T-helper 2 cell (primary cell): ENCODE results near the gene SLC38A5.
A peak's percentile ranks its signal among the peaks of the same experiment; 100 is the strongest.
"Not testable (repeated sequence)": the region's sequence is repeated elsewhere in the genome, so short reads cannot be mapped to it uniquely, and the experiment has no call there.

Experiments
- DNase-seq, 5 experiments: peaks; one replicate each; pipeline versions ENCODE4 v3.0.0 to v3.0.0-alpha.2; 2012 to 2022
- total RNA-seq, 2 donors: gene quantifications; one replicate each; lab custom pipeline; 2026; lab: John Stamatoyannopoulos, UW

Gene SLC38A5
- total RNA-seq = 14.0 to 14.9 reads per million in 2 donors

DNA sequence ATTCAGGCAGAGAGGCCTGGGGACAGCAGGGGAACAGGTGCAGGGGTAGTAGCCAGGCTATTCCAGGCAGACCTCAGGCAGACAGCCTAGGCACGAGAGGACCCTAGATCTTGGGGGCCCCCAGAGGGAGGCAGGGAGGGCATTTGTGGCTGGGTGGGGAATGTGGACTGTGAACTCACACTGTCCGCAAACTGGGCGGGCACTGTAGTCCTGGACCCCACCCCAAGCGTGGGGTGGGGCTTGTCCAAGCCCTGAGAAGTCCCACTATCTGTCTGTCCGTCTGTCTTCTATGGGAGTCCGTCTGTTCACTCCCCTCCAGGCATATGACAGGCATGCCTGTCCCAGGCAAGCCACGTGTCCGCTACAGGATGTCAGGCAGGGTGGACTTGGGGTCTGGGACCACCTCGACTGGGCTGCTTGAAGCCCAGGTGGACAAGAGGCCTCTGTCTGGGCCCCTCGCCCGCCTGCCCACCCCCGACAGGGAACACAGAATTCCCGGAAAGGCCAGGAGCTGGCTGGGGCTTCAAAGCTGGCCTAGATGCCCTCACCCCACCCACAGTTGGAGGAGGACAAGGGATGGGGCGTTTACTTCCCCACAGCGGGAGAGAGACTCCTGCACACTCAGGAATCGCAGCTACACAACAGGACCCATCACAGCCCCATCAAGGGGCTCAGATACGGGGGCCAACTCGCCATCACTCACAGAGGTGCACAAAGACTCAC lies at the start of gene SLC38A5:
TSS of gene SLC38A5 (minus strand) at position 151 of the 723 bp plus-strand sequence. CDS start 2,336 bp downstream, outside the sequence.
- DNase-seq = no peak

DNA sequence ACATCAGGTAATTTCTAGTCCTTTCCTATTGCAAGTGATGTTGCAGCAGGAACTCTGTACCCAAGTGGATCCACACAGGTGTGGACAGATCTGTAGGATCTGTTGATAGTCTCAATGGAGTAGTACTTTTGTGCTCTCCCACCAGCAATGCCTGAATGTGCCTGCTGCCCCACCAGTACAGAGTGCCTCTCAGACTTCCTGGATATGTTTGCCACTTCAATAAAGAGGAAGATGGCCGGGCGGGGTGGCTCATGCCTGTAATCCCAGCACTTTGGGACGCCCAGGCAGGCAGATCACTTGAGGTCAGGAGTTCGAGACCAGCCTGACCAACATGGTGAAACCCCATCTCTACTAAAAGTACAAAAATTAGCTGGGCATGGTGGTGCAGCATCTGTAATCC lies 49.4 kb upstream of the SLC38A5 start:
- not testable (repeated sequence) for DNase-seq

DNA sequence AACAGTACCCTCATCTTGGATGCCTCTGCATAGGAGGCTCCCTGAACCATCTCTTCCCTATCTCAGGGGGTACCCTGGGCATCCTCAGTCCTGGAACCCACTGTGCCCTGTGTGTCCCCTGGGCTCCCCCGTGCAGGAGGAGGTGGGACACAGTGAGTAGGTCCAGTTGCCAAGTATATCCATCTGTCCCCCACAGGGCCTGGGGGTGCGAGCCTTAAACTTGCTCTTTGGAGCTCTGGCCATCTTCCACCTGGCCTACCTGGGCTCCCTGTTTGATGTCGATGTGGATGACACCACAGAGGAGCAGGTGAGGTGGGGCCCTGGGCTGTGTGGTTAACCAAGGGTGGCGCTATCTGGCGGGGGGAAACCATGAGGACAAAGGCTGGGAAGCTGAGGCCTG lies 46.9 kb upstream of the SLC38A5 start:
- DNase-seq = no peak

DNA sequence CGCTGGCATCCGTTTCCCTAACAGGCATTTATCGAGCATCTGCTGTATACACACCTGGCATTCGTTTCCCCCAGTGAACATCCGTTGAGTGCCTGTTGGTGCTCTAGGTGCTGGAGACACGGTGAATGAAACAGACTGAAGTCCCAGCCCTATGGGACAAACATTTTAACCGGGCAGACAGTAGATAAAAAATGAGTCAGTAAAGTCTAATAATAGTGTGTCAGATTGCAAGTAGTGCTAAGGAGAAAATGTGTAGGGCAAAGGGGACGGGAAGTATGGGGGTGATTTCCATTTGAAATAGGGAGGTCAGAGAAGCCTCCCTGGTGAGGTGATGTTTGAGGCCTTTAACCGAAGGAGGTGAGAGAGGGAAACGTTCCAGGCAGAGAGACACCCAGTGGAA lies 46.2 kb upstream of the SLC38A5 start:
- DNase-seq = no peak

DNA sequence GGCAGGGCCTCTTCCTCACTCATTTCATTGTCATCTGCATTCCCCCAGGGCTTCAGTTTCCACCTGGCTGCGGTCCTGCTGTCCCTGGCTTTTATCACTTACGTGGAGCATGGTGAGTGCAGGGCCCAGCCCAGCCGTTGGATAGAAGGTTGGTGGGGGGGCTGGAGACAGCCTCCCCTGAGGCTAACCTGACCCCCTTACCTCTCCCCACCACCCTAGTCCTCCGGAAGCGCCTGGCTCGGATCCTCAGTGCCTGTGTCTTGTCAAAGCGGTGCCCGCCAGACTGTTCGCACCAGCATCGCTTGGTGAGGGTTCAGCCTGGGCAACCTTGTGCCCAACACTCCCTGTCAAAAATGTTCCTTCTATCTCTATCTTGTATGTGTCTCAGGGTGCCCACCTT lies 45.8 kb upstream of the SLC38A5 start:
- DNase-seq = no peak

DNA sequence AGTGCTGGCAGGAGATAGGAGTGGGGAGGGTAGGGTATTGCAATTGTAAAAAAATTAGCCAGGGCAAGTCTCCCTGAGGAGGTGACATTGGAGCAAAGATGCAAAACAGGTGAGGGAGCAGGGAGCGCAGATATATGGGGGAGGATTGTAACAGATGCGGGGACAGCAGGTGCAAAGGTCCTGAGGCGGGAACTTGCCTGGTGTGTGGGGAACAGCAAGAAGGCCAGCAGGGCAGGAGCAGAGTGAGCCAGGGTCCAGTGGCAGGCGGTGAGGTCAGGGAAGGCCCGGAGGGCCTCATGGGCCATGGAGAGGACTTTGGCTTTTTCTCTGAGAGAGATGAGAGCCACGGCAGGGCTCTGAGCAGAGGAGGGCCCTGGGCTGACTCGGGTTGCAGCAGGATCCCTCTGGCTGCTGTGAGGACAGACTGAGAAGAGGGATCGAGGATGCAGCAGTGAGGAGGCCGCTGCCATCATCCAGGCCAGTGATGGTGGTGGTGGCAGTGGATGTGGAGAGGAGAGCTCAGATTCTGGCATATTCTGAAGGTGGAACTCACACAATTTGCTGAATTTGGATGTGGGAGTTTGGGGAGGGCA lies 44.9 kb upstream of the SLC38A5 start:
- no peak for DNase-seq

DNA sequence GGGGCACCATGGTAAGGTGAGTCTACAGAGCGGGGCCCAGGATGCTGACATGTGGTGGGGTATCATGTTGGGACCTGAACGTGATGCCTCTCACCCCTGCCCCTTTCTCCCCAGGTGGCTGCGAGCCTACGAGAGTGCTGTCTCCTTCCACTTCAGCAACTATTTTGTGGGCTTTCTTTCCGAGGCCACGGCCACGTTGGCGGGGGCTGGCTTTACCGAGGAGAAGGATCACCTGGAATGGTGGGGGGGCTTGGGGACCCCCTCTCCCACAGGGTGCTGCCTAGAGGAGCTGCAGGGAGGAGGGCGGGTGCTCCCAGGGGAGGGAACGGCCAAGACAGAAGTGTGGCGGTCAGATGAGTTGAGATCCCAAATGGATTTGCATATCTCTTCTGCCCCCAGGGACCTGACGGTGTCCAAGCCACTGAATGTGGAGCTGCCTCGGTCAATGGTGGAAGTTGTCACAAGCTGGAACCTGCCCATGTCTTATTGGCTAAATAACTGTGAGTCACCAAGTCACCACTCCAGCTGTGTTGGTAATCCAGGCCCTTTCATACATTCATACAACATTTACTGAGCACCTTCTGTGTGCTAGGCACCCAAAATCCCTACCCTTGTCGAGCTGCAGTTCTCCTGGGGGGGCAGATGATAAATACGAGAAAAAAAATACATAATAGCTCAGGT lies 44.2 kb upstream of the SLC38A5 start:
- DNase-seq = no peak

DNA sequence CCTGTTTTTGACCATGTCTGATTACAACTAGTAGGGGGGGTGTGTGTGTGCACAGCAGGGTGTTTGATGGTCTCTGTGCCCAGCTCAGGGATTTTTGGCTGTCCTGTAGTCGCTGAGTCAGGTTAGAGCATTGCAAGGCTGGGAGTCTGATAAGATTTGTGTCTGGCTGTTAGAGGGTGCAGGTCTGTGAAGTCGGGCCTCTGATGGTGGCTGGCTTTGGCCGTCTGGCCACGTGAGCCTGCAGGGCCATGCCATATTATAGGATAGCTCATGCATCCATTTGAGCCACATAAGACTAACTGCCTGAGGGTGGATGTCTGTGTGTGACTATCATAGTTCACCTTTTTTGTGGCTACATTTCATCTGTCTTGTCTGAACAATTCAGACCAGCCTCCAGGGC lies 43.6 kb upstream of the SLC38A5 start:
- DNase-seq = no peak

DNA sequence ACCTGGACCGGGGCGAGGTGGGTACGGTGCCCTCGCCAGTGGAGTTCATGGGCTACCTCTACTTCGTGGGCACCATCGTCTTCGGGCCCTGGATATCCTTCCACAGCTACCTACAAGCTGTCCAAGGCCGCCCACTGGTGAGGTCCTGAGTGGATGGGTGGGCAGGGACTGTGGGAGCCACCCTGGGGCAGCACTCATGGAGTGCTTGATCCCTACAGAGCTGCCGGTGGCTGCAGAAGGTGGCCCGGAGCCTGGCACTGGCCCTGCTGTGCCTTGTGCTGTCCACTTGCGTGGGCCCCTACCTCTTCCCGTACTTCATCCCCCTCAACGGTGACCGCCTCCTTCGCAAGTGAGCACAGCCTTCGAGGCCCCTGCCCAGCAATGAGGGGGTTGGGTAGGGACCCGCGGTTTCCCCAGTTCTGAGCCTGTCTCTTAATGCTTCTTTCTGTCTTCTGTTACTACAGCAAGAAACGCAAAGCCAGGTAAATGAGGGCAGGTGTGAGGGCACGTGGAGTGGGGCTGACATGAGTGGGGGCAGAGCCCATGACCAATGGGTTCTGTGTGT lies 42.4 kb upstream of the SLC38A5 start:
- DNase-seq = no peak

DNA sequence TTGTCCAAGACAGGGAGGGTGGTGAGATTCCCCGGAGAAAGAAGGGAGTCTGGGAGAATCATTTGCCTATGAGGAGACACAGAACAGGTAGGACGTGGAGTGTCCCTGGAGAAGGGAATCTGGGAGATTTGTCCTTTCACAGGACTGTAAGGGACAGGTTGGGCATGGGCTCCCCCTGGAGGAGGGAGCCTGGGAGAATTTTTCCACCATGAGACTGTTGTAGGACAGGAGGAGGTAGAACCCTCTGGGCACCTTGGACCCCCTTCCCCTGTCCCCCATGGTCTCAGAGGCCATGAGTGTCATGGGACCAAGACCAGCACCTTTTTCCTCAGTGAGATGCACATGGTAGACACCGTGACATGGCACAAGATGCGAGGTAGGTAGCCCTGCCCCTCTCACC lies 41.5 kb upstream of the SLC38A5 start:
- DNase-seq = no peak

DNA sequence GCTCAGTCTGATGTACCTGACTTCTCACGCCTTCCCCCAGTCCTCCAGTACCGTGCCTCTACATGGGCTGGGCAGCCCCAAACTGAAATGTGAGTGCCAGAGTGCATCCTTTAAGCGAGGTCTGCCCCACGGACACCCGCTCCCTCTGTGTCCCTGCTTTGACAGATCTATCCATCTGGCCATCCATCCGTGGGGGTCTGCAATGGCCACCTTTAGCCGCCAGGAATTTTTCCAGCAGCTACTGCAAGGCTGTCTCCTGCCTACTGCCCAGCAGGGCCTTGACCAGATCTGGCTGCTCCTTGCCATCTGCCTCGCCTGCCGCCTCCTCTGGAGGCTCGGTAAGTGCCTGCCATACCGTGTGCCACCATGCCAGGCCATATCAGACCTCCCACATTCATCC lies 39.6 kb upstream of the SLC38A5 start:
- DNase-seq = peak in 1 of 5 experiments; percentile 7

DNA sequence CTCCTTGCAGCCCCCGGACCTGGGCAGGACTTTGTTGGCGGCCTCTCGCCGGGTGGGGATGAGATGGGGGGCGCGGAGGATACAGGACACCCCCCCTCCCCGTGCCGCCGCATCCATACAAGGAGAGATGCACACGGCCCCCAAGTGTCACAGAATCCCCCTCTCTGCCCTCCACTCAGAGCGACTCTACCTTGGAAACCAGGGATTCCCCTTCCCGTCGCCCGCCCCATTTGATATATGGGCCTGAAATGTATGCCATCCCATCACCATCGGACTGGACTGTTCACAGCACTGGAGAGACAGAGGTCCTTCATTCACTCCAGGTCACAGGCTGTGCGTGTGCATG lies 39.2 kb upstream of the SLC38A5 start:
- peak in 1 of 5 experiments; percentile 7 for DNase-seq

DNA sequence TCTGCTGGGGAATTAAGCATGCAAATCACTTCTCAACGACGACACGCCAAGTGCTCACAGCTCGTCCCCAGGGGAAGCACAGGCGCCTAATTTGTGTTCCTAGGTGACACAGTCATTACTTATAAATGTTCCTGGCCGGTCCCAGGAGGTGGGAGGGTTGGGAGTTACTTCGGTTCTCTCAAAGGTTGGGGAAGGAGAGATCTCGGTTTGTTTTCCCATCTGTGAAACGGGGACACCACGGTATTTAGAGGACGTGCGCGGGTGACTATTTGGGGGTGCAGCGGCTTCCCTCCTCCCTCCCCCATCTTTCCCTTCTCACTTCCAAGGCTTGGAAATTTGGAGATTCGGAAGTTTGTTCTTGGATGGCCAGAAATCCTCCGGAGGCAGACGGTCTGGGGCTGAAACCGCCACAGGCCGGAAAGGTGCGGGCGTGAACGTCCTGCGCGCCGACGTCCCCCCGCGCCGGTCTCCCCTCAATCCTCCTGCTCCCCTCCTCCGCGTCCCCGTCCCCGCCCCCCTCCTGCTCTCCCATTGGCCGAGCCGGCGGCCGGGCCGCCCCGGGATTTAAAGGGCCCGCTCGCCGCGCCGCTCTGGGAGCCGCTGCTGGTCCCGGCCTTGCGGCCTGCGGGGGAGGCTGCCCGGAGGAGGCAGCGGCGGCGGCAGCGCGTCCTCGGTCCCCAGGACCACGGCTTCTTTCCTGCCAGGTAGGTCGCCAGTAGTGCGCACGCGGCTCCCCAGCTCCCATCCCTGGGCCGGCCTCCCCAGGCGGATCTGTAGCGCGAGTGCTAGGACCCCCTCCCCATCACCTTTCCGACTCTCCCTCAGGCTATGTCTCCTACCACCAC lies 38.6 kb upstream of the SLC38A5 start, which contains the start of gene PORCN:
TSS of gene PORCN (plus strand) at position 593 of the 845 bp plus-strand sequence. CDS start 829 bp downstream, outside the sequence.
- peak; percentile 58 to 82 (median 65) for DNase-seq

DNA sequence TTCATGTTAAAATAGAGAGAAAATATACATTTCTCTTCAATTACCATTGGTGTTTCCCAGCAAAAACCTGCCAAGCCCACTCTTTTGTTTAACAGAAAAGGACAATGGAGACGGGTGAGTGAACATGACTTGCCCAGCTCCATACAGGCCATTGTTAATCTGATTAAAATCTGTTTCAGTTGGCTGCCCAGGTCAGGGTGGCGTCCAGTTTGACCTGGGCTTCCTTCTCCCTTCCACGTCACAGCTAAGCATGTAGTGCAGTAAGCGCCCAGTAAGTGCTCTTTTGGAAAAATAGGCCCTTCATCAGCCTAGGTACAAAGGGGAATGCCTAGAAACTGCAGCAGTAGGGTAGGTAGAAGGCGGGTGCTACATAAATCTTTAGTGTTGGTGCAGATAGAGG lies 37.2 kb upstream of the SLC38A5 start:
- DNase-seq = no peak

DNA sequence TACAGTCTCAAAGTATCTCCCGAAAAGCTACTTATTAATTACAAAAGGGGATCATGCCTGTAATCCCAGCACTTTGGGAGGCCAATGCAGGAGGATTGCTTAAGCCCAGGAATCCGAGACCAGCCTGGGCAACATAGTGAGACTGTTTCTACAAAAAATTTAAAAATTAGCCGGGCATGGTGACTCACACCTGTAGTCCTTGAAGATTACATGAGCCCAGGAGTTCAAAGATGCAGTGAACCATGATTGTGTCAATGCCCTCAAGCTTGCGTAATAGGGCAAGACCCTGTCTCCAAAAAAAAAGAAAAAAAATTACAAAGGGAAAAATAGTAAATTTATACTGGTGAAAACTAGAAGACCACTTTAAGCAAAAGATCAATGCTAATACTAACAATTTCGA lies 35.4 kb upstream of the SLC38A5 start:
- DNase-seq = no peak

DNA sequence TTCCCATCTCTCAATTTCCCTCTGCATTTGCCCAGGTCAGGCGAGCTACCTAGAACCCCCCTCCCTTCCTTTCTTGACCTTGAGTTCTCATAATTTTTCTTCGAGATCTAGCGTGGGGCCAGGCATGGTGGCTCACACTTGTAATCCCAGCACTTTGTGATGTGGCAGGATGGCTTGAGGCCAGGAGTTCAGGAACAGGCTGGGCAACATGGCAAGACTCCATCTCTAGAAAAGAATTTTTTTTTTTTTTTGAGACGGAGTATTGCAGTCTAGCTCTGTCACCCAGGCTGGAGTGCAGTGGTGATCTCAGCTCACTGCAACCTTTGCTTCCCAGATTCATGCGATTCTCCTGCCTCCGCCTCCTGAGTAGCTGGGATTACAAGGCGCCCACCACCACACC lies 34.2 kb upstream of the SLC38A5 start:
- no peak for DNase-seq

DNA sequence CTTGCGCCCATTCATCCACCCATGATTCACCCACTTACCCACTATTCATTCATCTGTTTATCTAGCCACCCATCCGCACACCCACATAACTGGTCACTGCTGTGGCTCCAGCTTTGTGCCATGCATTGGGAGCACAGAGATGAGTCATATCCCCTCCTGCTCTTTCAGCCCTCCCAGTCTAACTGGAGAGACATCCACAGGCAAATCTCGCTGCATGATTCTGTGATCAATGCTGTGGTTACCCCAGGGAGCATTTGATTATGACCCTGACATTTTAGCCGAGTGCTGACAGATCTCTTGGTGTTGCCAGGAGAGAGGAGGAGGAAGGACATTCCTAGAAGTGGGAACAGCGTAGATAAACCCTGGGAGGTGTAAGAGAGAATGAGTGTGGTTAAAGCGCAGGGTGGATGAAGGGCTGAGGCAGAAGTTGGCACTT lies 28.3 kb upstream of the SLC38A5 start:
- no peak for DNase-seq

DNA sequence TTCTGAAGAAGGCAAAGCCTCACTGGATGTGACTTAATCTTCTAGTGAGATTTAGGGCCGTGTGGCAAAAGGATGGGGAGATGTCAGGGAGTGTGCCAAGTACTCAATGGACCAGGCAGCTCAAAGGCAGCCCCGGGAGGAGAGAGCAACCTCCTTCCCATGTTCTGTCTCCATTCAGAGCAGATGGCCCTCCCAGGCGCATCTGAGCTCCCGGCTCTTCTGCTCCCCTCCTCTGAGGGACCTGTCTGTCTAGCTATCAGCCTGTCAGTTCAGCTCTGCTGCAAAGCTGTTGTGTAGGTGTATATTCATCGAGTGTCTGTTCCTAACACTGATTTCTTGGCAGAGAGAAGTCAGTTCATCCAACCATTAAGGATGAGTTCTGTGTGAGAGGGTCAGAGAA lies 27.8 kb upstream of the SLC38A5 start:
- no peak for DNase-seq

DNA sequence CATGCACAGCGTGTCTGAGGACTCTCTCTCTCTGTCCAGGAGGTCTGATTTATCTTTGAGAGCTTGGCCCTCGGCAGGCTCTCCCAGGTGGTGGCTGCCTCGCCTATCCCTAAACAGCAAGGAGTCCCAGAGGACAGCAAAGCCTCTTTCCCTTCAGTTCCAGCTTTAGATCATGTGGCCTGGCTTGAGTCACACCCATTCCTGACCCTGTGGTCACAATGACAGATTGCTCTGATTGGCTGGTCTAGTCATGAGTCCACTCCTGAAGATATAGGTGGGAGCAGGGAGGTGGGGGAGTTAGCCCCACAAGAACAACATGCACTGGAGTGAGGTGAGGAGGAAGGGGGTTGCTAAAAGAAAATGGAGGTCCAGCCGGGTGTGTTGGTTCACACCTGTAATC lies 26.6 kb upstream of the SLC38A5 start:
- no peak for DNase-seq

DNA sequence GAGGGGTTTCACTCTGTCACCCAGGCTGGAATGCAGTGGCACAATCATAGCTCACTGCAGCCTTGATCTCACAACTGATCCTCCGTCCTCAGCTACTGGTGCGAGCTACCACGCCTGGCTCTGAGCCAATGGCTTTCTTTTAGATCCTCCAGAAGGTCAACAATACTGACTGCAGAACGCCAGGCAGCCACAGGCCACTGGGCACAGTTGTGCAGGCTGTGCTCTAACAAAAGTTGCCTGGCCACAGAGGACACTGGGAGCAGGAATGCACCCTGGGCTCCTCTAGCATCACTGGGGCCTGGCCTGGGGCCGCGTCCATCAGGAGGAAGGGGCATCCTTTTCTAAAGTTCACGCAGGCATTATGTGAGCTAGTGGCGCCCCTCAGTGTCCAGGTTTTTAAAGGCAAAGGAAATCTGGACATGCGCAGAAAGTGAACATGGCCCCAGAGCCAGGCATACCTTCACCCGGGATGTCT lies 23.9 kb upstream of the SLC38A5 start:
- DNase-seq = peak in 1 of 5 experiments; percentile 10

DNA sequence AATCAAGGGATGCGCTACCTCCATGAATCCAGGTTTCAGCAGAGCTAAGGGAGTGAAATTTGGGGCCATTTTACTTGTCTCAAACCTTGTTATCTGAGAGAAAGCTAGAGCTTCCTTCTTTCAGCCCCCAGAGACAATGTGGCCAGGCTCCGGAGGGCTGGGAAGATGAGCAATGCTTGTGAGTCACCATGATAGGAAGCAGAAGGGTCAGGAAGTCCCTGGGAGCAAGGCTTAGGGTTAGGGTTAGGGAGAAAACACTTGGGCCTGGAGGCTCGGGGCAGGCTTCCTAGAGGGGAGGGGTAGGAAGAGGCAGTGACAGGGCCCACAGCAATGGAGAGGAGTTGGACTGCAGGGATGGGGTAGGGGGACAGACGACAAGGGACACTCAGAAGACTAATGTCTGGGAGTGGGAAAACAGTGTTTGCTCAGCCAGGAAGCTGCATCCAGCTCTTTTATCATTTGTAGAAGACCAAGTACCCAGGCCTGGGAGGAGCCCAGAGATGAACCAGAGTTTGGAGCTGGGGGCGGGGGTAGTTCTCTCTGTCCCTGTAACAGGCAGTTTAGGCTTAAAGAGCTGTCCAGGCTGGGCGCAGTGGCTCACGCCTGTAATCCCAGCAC lies 22.3 kb upstream of the SLC38A5 start:
- DNase-seq = no peak

DNA sequence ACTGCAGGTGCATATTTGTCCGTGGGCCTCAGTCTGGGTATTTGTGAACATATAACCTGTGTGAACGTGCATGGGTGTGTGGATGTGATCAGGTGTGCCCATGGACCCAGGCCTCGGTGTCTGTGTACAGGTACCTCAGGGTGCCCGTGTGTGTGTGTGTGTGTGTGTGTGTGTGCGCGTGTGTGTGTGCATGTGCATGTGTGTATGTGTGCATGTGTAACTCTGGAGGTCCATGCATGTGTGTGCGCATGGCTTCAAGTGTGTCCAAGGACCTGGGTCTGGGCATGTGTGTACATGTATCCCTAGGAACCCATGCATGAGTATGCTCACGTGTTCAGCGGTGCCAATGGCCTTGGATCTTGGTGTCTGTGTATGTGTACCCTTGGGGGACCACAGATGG lies 21.7 kb upstream of the SLC38A5 start:
- DNase-seq = no peak
